ENCODE data around the gene LNPK.
"Not testable (repeated sequence)": the region's sequence is repeated elsewhere in the genome, so short reads cannot be mapped to it uniquely, and the experiment has no call there.

LNPK gene

GRCh38 chr2:175973373-175973772, 28.7 kb downstream of the LNPK start:
- no peak for DNase-seq (ENCODE audit: low read depth in 2 of 2)

- DNase-seq (ENCODE audit: low read depth in 2 of 2): no peak
These were observed 35.2 kb downstream of the LNPK start for GRCh38 chr2:175966839-175967238.

- no peak for DNase-seq (ENCODE audit: low read depth in 2 of 2)
These were observed 36.3 kb downstream of the LNPK start for GRCh38 chr2:175965773-175966172.

GRCh38 chr2:175964195-175964594, 37.9 kb downstream of the LNPK start:
- DNase-seq (ENCODE audit: low read depth in 2 of 2): no peak

GRCh38 chr2:175963171-175963570, 38.9 kb downstream of the LNPK start:
- not testable (repeated sequence) for DNase-seq (ENCODE audit: low read depth in 2 of 2)

DNA sequence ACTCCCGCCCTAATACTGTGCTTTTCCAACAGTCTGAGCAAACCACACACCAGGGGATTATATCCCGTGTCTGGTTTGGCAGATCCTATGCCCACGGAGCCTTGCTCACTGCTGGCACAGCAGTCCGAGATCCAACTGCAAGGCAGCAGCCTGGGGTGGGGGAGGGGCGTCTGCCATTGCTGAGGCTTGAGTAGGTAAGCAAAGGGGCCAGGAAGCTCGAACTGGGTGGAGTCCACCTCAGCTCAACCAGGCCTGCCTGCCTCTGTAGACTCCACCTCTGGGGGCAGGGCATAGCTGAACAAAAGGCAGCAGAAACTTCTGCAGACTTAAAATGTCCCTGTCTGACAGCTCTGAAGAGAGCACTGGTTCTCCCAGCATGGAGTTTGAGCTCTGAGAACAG, 44.2 kb downstream of the LNPK start:
- no peak for DNase-seq (ENCODE audit: low read depth in 2 of 2)

- no peak for DNase-seq (ENCODE audit: low read depth in 2 of 2)
These were observed 46.9 kb downstream of the LNPK start for GRCh38 chr2:175955136-175955535.

GRCh38 chr2:175950512-175950911, 51.6 kb downstream of the LNPK start:
- DNase-seq (ENCODE audit: low read depth in 2 of 2): no peak

- DNase-seq (ENCODE audit: low read depth in 2 of 2): no peak
These were observed 53.9 kb downstream of the LNPK start for GRCh38 chr2:175948191-175948590.

- no peak for DNase-seq (ENCODE audit: low read depth in 2 of 2)
These were observed 55.0 kb downstream of the LNPK start for GRCh38 chr2:175947073-175947472.

DNA sequence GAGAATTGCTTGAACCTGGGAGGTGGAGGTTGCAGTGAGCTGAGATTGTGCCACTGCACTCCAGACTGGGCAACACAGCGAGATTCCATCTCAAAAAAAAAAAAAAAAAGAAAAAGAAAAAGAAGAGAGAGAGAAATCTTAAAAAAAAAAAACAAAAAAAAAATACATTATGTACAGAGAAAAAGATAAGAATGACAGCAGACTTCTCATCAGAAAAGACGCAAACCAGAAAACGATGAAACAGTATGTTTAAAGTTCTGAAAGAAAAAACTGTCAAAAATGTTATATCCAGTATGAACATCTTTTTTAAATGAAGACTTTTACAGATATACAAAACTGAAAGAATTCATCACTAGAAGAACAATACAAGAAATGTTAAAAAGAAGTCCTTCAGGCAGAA, 60.4 kb downstream of the LNPK start:
- no peak for DNase-seq (ENCODE audit: low read depth in 2 of 2)

DNA sequence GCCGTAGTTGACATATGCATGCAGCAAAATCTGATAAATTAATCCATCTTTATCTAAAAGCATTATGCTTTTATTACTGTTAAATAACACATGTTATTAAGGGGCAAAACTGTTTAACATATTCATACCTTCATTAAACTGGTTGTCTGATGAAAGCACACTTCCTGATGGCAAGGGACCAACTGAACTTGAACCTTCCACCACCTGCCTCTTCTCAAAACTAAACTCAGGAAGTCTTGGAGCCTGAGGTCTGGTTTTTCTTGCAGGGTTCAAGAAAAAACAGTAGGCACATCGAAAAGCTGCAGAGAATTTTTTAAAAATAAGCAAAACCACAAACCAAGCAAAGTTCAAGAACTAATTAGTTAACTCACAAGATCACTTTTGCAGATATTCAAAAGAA, 64.9 kb downstream of the LNPK start:
- no peak for DNase-seq (ENCODE audit: low read depth in 2 of 2)

GRCh38 chr2:175935289-175936181, 66.5 kb downstream of the LNPK start:
- DNase-seq (ENCODE audit: low read depth in 2 of 2): no peak

DNA sequence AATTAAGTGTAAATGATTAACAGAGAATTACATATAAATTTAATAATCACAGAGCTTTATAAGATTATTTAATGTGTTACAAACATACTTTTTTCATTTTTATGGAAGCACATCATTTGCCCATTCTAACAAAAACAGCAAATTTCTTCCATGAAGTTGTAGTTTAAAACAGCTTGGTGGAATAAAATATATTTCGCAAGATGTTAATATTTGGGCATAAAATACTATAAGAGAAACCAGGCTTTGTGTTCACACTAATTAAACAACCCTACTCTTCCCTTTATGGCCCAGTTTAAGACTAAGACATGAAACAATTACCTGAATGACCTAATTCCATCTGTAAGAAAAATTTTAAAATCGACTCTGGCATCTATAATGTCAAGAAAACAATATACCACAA, 69.4 kb downstream of the LNPK start:
- no peak for DNase-seq (ENCODE audit: low read depth in 2 of 2)

GRCh38 chr2:175931805-175932204, 70.3 kb downstream of the LNPK start:
- no peak for DNase-seq (ENCODE audit: low read depth in 2 of 2)

GRCh38 chr2:175930504-175930903, 71.6 kb downstream of the LNPK start:
- DNase-seq (ENCODE audit: low read depth in 2 of 2): no peak

GRCh38 chr2:175929850-175930249, 72.2 kb downstream of the LNPK start:
- no peak for DNase-seq (ENCODE audit: low read depth in 2 of 2)

GRCh38 chr2:175926272-175926671, 75.8 kb downstream of the LNPK start:
- DNase-seq (ENCODE audit: low read depth in 2 of 2): no peak

GRCh38 chr2:175922160-175922559, 79.9 kb downstream of the LNPK start:
- DNase-seq (ENCODE audit: low read depth in 2 of 2): no peak

- no peak for DNase-seq (ENCODE audit: low read depth in 2 of 2)
These were observed 83.1 kb downstream of the LNPK start for GRCh38 chr2:175918935-175919334.

- DNase-seq (ENCODE audit: low read depth in 2 of 2): no peak
These were observed 87.2 kb downstream of the LNPK start for GRCh38 chr2:175914846-175915245.

- not testable (repeated sequence) for DNase-seq (ENCODE audit: low read depth in 2 of 2)
These were observed 88.0 kb downstream of the LNPK start for GRCh38 chr2:175913849-175914743.

- DNase-seq (ENCODE audit: low read depth in 2 of 2): not testable (repeated sequence)
These were observed 88.8 kb downstream of the LNPK start for GRCh38 chr2:175913267-175913666.
